ENCODE results near the gene PRL.

The PRL gene

GRCh38 chr6:22296936-22297335 is at the start of gene PRL:
Gene PRL, minus strand, starts transcription at chr6:22297036. Its CDS starts 54 bp downstream, at chr6:22296982.
- DNase-seq (ENCODE audit: low read depth): no peak

GRCh38 chr6:22343864-22344263 is 47.0 kb upstream of the PRL start:
- no peak for DNase-seq (ENCODE audit: low read depth)

GRCh38 chr6:22334778-22335177 is 37.9 kb upstream of the PRL start:
- DNase-seq (ENCODE audit: low read depth): no peak

- DNase-seq (ENCODE audit: low read depth): no peak
Observed at GRCh38 chr6:22333802-22334201, 37.0 kb upstream of the PRL start.

- DNase-seq (ENCODE audit: low read depth): no peak
Observed at GRCh38 chr6:22332711-22333110, 35.9 kb upstream of the PRL start.

- no peak for DNase-seq (ENCODE audit: low read depth)
Observed at GRCh38 chr6:22332216-22332615, 35.4 kb upstream of the PRL start.

GRCh38 chr6:22330941-22331340 is 34.1 kb upstream of the PRL start:
- no peak for DNase-seq (ENCODE audit: low read depth)

GRCh38 chr6:22328474-22328873 is 31.6 kb upstream of the PRL start:
- DNase-seq (ENCODE audit: low read depth): no peak

- no peak for DNase-seq (ENCODE audit: low read depth)
Observed at GRCh38 chr6:22327881-22328280, 31.0 kb upstream of the PRL start.

GRCh38 chr6:22326500-22326899 is 29.7 kb upstream of the PRL start:
- DNase-seq (ENCODE audit: low read depth): no peak

GRCh38 chr6:22325481-22325880 is 28.6 kb upstream of the PRL start:
- no peak for DNase-seq (ENCODE audit: low read depth)

- DNase-seq (ENCODE audit: low read depth): no peak
Observed at GRCh38 chr6:22323848-22324247, 27.0 kb upstream of the PRL start.

- DNase-seq (ENCODE audit: low read depth): no peak
Observed at GRCh38 chr6:22322103-22323030, 25.5 kb upstream of the PRL start.

- peak; percentile 38 for DNase-seq (ENCODE audit: low read depth)
Observed at GRCh38 chr6:22320750-22321149, 23.9 kb upstream of the PRL start.

GRCh38 chr6:22318404-22318803 is 21.6 kb upstream of the PRL start:
- DNase-seq (ENCODE audit: low read depth): no peak

- no peak for DNase-seq (ENCODE audit: low read depth)
Observed at GRCh38 chr6:22313796-22314195, 17.0 kb upstream of the PRL start.

GRCh38 chr6:22308939-22309338 is 12.1 kb upstream of the PRL start:
- DNase-seq (ENCODE audit: low read depth): no peak

- DNase-seq (ENCODE audit: low read depth): no peak
Observed at GRCh38 chr6:22306741-22307466, 10.1 kb upstream of the PRL start.

- peak; percentile 10 for DNase-seq (ENCODE audit: low read depth)
Observed at GRCh38 chr6:22302838-22303237, 6.0 kb upstream of the PRL start.

- no peak for DNase-seq (ENCODE audit: low read depth)
Observed at GRCh38 chr6:22300273-22300998, 3.6 kb upstream of the PRL start.

GRCh38 chr6:22298475-22298890 is 1.6 kb upstream of the PRL start:
- no peak for DNase-seq (ENCODE audit: low read depth)

GRCh38 chr6:22296067-22296466 is 769 bp downstream of the PRL start:
- no peak for DNase-seq (ENCODE audit: low read depth)

- DNase-seq (ENCODE audit: low read depth): no peak
Observed at GRCh38 chr6:22295145-22295544, 1.7 kb downstream of the PRL start.
